Esophagus muscularis mucosa (tissue), 4 donors: ENCODE data around the gene CELF5.

Experiments
- EP300 ChIP-seq: sonication (generic); formaldehyde crosslinking; IDR thresholded peaks from one replicate; pipeline ENCODE4 v1.6.1; 2017; ENCODE audit warnings: antibody characterized with exemption
- POLR2A ChIP-seq: fragments of 450-650 bp; IDR thresholded peaks from one replicate; pipeline ENCODE4 v1.6.1; 2017; ENCODE audit warnings: antibody characterized with exemption, moderate library complexity, mild to moderate bottlenecking, low read depth
- TF ChIP-seq, protein P1 (sequence below), 3 experiments: fragments of 200-600 bp in 2 of 3; fragments of 450-650 bp in 1 of 3; sonication (generic) in 2 of 3; IDR thresholded peaks; one replicate each; pipeline ENCODE4 v1.5.1; 2017 to 2019; ENCODE audit warnings: antibody characterized with exemption in 3 of 3, mild to moderate bottlenecking in 2 of 3, moderate library complexity in 1 of 3

DNA sequence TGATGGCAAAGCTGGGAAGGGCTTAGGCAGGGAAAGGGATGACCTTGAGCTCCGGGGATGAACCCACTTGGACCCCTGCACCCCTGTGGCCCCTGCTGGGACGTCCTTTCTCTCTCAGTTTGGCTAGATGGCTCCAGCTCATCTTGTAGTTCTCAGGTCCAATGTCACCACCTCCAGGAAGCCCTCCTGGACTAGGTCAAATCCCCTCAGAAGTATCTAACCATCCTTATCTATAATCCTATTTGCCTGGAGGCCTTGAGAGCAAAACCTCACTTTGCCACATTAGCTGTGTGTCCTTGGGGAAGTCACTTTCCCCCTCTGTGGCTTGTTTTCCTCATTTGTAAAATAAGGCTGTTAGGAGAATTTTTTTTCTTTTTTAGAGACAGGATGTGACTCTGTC, 99.2 kb downstream of the CELF5 start:
- TF ChIP-seq POLR2A, result no peak
- TF ChIP-seq, protein P1, sequence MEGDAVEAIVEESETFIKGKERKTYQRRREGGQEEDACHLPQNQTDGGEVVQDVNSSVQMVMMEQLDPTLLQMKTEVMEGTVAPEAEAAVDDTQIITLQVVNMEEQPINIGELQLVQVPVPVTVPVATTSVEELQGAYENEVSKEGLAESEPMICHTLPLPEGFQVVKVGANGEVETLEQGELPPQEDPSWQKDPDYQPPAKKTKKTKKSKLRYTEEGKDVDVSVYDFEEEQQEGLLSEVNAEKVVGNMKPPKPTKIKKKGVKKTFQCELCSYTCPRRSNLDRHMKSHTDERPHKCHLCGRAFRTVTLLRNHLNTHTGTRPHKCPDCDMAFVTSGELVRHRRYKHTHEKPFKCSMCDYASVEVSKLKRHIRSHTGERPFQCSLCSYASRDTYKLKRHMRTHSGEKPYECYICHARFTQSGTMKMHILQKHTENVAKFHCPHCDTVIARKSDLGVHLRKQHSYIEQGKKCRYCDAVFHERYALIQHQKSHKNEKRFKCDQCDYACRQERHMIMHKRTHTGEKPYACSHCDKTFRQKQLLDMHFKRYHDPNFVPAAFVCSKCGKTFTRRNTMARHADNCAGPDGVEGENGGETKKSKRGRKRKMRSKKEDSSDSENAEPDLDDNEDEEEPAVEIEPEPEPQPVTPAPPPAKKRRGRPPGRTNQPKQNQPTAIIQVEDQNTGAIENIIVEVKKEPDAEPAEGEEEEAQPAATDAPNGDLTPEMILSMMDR (IDR thresholded peaks at IDR 0.05), result no peak
- TF ChIP-seq EP300, result no peak
